IPS DF 19.7 (cell line): ENCODE data around the gene PANK1.

ENCODE experiments used
- DNase-seq: peaks from one replicate; pipeline ENCODE4 v3.0.0-alpha.2; 2013; ENCODE audit warnings: low read depth, low spot score

PANK1 gene

GRCh38 chr10:89651916-89652573, 7.0 kb upstream of the PANK1 start:
- DNase-seq: no peak

- no peak for DNase-seq
Measured at GRCh38 chr10:89651205-89651915, 6.3 kb upstream of the PANK1 start.

- DNase-seq: no peak
Measured at GRCh38 chr10:89649051-89649450, 4.0 kb upstream of the PANK1 start.

GRCh38 chr10:89648074-89648473, 3.0 kb upstream of the PANK1 start:
- no peak for DNase-seq

- no peak for DNase-seq
Measured at GRCh38 chr10:89646889-89647657, 2.0 kb upstream of the PANK1 start.

- DNase-seq: no peak
Measured at GRCh38 chr10:89645742-89646172, 715 bp upstream of the PANK1 start.

GRCh38 chr10:89644691-89644966, 413 bp downstream of the PANK1 start:
- no peak for DNase-seq

GRCh38 chr10:89643812-89644690, 991 bp downstream of the PANK1 start:
- DNase-seq: peak; percentile 98

- no peak for DNase-seq
Measured at GRCh38 chr10:89643431-89643811, 1.6 kb downstream of the PANK1 start.

GRCh38 chr10:89642193-89642592, 2.8 kb downstream of the PANK1 start:
- DNase-seq: no peak

- no peak for DNase-seq
Measured at GRCh38 chr10:89640241-89640640, 4.8 kb downstream of the PANK1 start.

- DNase-seq: no peak
Measured at GRCh38 chr10:89639326-89639725, 5.7 kb downstream of the PANK1 start.

GRCh38 chr10:89637113-89637512, 7.9 kb downstream of the PANK1 start:
- no peak for DNase-seq

- DNase-seq: no peak
Measured at GRCh38 chr10:89634637-89635036, 10.4 kb downstream of the PANK1 start.

- DNase-seq: no peak
Measured at GRCh38 chr10:89633484-89633883, 11.6 kb downstream of the PANK1 start.

- DNase-seq: no peak
Measured at GRCh38 chr10:89632824-89633223, 12.2 kb downstream of the PANK1 start.

- DNase-seq: no peak
Measured at GRCh38 chr10:89627830-89628229, 17.2 kb downstream of the PANK1 start.

GRCh38 chr10:89625041-89625765, 19.8 kb downstream of the PANK1 start:
- DNase-seq: no peak

- no peak for DNase-seq
Measured at GRCh38 chr10:89624020-89624419, 21.0 kb downstream of the PANK1 start.

- DNase-seq: no peak
Measured at GRCh38 chr10:89622151-89622550, 22.9 kb downstream of the PANK1 start.

- no peak for DNase-seq
Measured at GRCh38 chr10:89621438-89621837, 23.6 kb downstream of the PANK1 start.
